Stimulated activated CD4-positive, alpha-beta T cell treated with anti-CD3 and anti-CD28 coated beads, Interleukin-15, amount 100 ng/mL, for 24 hours (primary cell): ENCODE measurements around the gene DAPK1.

Source experiments
- DNase-seq: peaks from one replicate; pipeline ENCODE4 v3.0.0-alpha.2; 2020

Gene DAPK1

DNA sequence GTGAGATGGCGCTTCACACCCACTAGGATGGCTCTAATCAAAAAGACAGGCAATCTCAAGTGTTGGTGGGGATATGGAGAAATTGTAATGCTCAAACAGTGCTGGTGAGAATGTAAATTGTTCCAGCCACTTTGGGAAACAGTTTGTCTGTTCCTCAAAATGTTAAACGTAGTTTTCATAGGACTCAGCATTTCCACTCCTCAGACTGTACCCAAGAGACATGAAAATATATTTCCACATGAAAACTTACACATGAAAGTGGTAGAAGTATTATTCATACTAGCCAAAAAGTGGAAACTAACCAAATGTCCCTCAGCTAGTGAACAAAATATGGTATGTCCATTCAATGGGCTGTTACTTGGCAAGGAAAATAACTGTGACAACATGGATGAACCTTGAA is 120.6 kb downstream of the DAPK1 start:
- DNase-seq = no peak

- DNase-seq = no peak
Observed at GRCh38 chr9:87618931-87619330, 121.3 kb downstream of the DAPK1 start.

DNA sequence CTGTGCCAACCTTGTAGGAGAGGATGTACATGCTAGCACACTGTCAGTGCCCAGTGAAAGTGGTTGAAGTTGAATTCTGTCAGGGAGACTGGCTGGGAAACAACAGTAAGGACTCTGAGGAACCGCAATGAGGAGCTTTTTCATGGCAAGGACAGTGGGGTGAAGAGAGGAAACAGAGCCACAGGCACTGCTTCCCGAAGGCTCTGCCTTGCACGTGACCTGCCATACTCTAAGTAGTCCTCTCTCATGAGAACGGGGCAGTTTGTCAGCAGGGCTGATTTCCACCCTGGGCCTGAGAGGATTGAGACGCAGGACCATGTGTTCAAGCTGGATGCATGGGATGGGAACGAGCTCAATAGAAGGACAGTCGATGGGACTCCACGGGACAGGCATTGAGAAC is 121.7 kb downstream of the DAPK1 start:
- DNase-seq = no peak

- no peak for DNase-seq
Observed at GRCh38 chr9:87620731-87621322, 123.2 kb downstream of the DAPK1 start.

DNA sequence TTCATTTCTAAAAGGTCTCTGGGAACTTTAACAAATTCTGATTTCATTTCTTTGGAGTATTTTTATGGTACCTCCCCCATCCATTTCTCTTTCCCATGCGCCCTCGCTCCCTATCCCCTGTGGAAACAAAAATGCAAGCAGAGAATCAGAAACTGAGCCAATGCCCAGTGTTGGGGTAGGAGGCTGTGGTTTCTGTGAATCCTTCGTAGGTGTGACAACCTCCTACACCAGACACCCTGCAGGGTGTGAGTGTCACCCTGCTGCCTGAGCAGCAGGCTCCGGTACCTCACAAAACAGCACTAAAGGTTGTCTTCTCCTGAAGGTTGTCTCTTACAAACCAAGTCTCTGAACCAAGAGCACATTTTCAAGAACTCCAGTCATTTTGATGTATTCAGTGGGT is 124.4 kb downstream of the DAPK1 start:
- DNase-seq = no peak

DNA sequence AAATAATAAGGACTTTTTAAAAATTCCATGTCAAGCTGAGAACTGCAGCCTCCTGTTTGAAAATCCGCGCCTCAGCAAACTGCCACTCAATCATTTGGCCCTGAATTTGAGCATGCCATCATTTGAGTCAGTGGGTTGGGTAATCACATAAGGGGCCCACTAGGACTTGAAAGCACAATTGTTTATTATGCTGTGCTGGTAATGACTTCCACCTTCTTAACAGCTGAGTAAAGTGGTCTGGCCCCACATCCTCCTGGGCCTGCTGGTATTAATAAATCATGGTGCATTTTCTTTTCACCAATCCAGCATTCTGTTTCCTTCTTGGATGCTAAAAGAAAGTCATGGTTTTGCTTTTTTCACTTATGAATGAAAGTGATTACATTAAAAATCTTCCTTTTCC is 125.3 kb downstream of the DAPK1 start:
- no peak for DNase-seq

- DNase-seq = no peak
Observed at GRCh38 chr9:87628346-87628745, 130.7 kb downstream of the DAPK1 start.

DNA sequence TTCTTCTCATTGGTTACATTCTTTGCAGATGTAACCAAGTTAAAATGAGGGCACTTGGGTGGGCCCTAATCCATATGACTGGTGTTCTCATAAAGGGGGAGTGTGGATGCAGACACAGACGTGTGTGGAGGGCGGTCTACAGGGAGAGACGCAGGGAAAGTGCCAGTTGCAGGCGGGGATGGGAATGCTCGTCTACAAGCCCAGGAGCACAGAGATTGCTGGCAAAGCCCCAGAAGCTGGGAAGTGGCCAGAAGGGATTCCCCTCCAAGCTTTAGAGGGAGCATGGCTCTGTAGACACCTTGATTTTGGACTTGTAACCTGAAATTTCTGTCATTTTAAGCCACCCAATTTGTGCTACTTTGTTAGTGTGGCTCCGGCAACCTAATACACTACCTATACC is 131.4 kb downstream of the DAPK1 start:
- no peak for DNase-seq

DNA sequence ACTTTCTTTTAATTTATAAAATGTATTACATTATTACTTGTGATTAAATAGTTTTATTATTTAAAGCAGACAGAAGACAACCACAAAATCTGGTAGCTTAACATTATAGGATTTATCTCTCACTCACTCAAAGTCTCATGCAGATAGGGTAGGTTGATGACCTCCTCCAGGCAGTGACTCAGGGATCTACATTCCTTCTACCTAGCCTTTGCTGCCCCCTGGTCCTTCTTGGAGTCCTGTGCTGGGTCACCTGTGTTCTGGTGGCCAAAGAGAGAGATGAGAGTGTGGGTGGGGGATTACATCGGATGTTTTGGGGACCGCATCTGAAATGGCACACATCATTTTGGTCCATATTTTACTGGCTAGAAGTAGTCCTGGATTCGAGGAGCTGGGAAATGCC is 132.6 kb downstream of the DAPK1 start:
- DNase-seq = no peak

- no peak for DNase-seq
Observed at GRCh38 chr9:87630846-87631245, 133.2 kb downstream of the DAPK1 start.

DNA sequence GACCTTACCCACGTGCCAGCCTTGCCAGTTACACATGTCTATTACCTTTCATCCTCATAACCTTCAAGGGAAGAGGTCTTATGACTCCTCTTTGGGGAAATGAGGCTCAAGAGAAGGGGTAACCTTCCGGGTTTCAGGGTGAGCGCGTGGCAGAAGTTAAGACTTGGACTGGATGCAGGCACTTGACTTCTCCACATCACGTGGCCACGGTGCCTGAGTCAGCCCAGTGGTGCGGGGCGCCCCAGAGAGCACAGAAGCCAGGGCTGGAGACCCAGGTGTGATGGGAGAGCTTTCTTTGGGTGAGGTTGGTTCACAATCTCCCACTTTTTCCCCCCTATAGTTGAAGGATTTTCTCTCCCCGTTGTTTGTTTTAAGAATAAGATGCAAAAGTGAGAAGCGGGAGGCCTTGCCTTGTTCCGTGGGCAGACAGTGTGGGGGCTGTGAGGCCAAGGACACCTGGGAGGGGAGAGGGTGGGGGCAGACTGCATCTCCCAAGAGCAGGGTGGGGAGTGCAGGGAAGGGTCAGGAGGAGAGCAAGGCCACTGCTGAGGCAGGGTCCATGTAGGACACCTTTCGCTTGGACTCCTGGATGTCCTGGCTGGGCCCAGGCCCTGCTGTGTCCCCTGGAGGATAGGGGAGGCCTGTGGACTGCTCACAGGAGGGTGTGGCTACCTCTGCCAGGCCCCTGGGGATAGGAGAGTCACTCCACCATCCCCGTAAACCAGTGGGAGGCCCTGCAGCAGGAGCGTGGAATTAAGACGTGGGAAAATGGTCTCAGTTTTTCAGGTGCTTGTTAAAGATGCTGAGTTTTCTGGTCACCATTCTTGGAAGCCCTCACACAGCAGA is 138.2 kb downstream of the DAPK1 start:
- no peak for DNase-seq

GRCh38 chr9:87638292-87638691 is 140.6 kb downstream of the DAPK1 start:
- DNase-seq = no peak

DNA sequence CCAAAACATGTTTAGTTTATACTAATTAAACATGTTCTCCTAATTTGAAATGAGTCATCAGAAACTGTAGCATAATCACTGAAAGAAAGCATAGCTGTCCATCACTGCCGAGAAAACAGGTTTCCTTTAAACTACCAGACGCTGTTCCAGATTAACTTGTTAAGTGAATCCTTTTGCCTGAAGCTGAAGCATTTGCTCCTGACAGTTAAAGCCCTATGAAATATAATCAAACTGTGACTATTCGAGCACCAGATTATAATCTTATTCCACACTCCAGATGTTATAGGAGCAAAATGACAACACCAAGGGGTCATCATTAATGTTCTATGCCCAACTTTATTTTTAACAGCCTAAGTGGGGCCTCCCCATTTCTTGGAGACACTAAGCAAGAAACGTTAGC is 142.3 kb downstream of the DAPK1 start:
- DNase-seq = no peak

DNA sequence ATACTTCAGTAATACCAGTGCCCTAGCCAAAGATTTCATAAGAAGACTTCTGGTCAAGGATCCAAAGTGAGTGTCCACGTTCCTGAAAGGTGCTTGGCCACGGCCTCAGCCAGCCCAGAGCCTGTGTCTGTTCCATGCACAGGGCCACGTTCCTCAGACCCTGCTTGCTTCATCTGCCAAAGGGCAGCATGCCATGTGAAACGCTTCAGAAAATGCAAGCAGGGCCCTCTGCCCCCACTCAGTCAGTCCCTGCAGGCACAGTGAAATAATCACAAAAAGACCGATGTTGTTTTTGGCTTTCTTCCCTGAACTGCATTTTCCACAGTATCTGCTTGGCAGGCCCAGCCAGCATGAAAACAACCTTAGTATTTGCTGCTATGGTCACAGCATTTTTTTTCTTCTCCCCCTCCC is 142.7 kb downstream of the DAPK1 start:
- no peak for DNase-seq

DNA sequence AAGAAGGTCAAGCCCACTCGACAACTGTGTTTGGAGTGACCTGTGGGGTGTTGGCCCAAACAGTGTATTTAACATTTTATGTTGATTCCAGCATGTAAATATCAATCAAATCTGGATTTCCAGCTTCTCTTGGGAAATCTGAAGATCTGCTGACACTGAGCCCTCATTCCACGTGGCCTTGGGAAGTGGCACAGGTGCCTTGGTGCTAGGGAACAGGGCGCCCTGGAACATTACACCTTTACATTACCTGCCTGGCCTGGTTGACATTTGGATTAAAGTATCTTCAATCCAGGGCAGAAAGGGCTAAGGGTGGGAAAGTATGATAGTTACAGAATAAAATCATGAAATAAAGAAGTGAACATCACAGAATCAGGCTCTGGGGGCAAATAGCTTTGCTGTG is 143.4 kb downstream of the DAPK1 start:
- DNase-seq = no peak

- no peak for DNase-seq
Observed at GRCh38 chr9:87642330-87643106, 144.9 kb downstream of the DAPK1 start.

- no peak for DNase-seq
Observed at GRCh38 chr9:87643107-87643650, 145.5 kb downstream of the DAPK1 start.

DNA sequence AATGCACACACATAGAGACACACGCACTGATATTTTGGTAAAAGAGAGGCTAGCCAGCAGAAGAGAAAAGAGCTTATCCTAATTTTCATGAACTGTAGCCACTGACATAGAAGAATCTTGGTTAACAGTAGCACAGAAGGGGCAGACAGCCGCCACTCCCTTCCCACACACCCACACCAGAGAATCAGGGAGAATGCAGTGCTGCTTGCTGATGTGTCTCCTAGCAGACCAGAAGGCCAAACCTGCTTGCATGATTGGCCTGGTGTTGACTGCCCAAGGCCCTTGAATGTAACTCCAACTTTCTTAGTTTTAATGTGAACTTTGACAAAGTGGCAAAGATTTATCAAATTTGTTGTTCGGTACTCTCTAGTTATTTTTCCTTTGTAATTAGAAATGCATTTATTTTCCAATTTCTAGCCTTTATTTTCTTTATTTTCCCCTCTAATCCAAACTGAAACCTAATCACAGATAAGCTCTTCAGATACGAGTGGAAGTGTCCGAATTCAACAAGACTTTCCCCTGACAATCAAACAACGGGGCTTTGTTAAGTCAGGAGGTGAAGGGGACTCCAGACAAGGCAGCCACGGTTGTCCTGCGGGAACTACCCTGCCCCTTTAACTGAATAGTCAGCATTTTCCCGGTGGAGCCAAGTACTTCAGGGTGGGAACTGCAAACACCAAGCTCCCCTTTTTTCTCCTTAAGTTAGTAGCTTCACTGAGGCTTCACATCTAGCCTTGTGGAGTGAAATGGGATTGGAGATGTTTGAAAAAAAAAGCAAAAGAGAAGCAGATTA is 146.3 kb downstream of the DAPK1 start:
- no peak for DNase-seq

GRCh38 chr9:87644659-87645058 is 147.0 kb downstream of the DAPK1 start:
- DNase-seq = no peak

- no peak for DNase-seq
Observed at GRCh38 chr9:87646546-87646945, 148.9 kb downstream of the DAPK1 start.

- no peak for DNase-seq
Observed at GRCh38 chr9:87647114-87647513, 149.4 kb downstream of the DAPK1 start.

DNA sequence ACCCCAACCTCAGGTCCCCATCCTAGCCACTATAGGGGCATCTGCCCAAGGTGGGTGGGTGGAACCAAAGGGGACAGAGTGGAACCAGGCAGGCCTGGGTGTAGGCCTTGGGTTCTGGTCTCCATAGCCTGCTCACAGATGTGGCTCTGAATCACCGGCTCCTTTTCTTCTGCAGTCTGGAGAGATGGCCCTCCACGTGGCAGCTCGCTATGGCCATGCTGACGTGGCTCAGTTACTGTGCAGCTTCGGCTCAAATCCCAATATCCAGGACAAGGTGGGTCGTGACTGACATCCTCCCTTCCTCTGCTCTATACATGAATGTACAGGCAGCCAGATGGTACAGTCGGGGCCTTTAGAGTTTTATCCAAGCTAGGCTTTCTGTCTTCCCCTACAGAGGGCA is 150.9 kb downstream of the DAPK1 start:
- no peak for DNase-seq
